Measurements from ENCODE around the gene GALNT11. TPM values are rescaled to one million over a fixed set of nuclear protein-coding genes. Genes with fewer than 3 reads are reported as not detected.

The GALNT11 gene
- total and polyA plus RNA-seq, 9 of the 15 experiments (the other 6 are each of a cell fraction or from before 2014, with no cell fraction given): 8.2 to 59.5 (median 36.5) TPM

- TF ChIP-seq, protein P1, sequence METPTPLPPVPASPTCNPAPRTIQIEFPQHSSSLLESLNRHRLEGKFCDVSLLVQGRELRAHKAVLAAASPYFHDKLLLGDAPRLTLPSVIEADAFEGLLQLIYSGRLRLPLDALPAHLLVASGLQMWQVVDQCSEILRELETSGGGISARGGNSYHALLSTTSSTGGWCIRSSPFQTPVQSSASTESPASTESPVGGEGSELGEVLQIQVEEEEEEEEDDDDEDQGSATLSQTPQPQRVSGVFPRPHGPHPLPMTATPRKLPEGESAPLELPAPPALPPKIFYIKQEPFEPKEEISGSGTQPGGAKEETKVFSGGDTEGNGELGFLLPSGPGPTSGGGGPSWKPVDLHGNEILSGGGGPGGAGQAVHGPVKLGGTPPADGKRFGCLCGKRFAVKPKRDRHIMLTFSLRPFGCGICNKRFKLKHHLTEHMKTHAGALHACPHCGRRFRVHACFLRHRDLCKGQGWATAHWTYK (CRISPR knock-in tag; IDR thresholded peaks at IDR 0.05): peak; percentile 18; the same call in 1 of the 2 replicates
- TF ChIP-seq NR1H2 (CRISPR knock-in tag; IDR thresholded peaks at IDR 0.05): peak; percentile 9; the same call in 1 of the 2 replicates
- peak; percentile 75 to 89 for TF ChIP-seq NONO (IDR thresholded peaks at IDR 0.05; ENCODE audit: low read depth in 2 of 2, low read length in 1 of 2)
- TF ChIP-seq TCFL5 (CRISPR knock-in tag; conservative IDR thresholded peaks at IDR 0.05): no peak
- peak; percentile 33 for TF ChIP-seq DACH1 (IDR thresholded peaks at IDR 0.05; ENCODE audit: partially characterized antibody)
- no peak; the same call in 1 of the 2 replicates for TF ChIP-seq ZNF134 (CRISPR knock-in tag; conservative IDR thresholded peaks at IDR 0.05)
- peak in 1 of 2 experiments; percentile 28; a peak in 1 of 4 replicates for TF ChIP-seq FOXK2 (conservative IDR thresholded peaks at IDR 0.05 in 1 of 2, IDR thresholded peaks at IDR 0.05 in 1 of 2; ENCODE audit: low read depth in 2 of 2)
- TF ChIP-seq, protein P2, sequence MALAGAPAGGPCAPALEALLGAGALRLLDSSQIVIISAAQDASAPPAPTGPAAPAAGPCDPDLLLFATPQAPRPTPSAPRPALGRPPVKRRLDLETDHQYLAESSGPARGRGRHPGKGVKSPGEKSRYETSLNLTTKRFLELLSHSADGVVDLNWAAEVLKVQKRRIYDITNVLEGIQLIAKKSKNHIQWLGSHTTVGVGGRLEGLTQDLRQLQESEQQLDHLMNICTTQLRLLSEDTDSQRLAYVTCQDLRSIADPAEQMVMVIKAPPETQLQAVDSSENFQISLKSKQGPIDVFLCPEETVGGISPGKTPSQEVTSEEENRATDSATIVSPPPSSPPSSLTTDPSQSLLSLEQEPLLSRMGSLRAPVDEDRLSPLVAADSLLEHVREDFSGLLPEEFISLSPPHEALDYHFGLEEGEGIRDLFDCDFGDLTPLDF (CRISPR knock-in tag; IDR thresholded peaks at IDR 0.05): peak; percentile 78
- TF ChIP-seq GABPA (tag; conservative IDR thresholded peaks at IDR 0.05; ENCODE audit: low read depth): no peak
- TF ChIP-seq SMAD2 (IDR thresholded peaks at IDR 0.05; ENCODE audit: low read depth, low read length): no peak
- peak; percentile 52; the same call in 1 of the 2 replicates for TF ChIP-seq THAP12 (CRISPR knock-in tag; IDR thresholded peaks at IDR 0.05)
- no peak for TF ChIP-seq NFYB (IDR thresholded peaks at IDR 0.05; ENCODE audit: extremely low read depth, insufficient read length)
- TF ChIP-seq, protein P3, sequence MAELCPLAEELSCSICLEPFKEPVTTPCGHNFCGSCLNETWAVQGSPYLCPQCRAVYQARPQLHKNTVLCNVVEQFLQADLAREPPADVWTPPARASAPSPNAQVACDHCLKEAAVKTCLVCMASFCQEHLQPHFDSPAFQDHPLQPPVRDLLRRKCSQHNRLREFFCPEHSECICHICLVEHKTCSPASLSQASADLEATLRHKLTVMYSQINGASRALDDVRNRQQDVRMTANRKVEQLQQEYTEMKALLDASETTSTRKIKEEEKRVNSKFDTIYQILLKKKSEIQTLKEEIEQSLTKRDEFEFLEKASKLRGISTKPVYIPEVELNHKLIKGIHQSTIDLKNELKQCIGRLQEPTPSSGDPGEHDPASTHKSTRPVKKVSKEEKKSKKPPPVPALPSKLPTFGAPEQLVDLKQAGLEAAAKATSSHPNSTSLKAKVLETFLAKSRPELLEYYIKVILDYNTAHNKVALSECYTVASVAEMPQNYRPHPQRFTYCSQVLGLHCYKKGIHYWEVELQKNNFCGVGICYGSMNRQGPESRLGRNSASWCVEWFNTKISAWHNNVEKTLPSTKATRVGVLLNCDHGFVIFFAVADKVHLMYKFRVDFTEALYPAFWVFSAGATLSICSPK (IDR thresholded peaks at IDR 0.05; ENCODE audit: borderline replicate concordance): peak; percentile 58; the same call in 1 of the 2 replicates
- TF ChIP-seq CBX2 (IDR thresholded peaks at IDR 0.05; ENCODE audit: insufficient read depth, low read length, poor library complexity, severe bottlenecking): no peak
- TF ChIP-seq MITF (IDR thresholded peaks at IDR 0.05): peak; percentile 86
- TF ChIP-seq KDM2B (CRISPR knock-in tag; IDR thresholded peaks at IDR 0.05): peak; percentile 96
- TF ChIP-seq MTF1 (CRISPR knock-in tag; IDR thresholded peaks at IDR 0.05; ENCODE audit: borderline replicate concordance): no peak
- peak; percentile 73 for TF ChIP-seq FOSL1 (tag; conservative IDR thresholded peaks at IDR 0.05)
- TF ChIP-seq POLR2A (conservative IDR thresholded peaks at IDR 0.05): peak; percentile 92
Observed at GRCh38 chr7:152025077-152025936, at the start of gene GALNT11 (continued).
